IPS-NIHi7 (cell line): ENCODE data around the gene TNS3.
A peak's percentile ranks its signal among the peaks of the same experiment; 100 is the strongest.

ENCODE experiments used
- DNase-seq: peaks from one replicate; pipeline ENCODE4 v3.0.0; 2012; ENCODE audit warnings: mixed read lengths; ENCODE audit errors: extremely low spot score

The TNS3 gene

GRCh38 chr7:47385536-47386125 lies 196.3 kb downstream of the TNS3 start:
- DNase-seq, result no peak

- DNase-seq, result no peak
These were observed 197.0 kb downstream of the TNS3 start for GRCh38 chr7:47384755-47385535.

GRCh38 chr7:47383696-47384445 lies 198.0 kb downstream of the TNS3 start:
- no peak for DNase-seq

GRCh38 chr7:47383072-47383471 lies 198.8 kb downstream of the TNS3 start:
- DNase-seq, result no peak

- no peak for DNase-seq
These were observed 199.7 kb downstream of the TNS3 start for GRCh38 chr7:47382200-47382599.

- no peak for DNase-seq
These were observed 200.8 kb downstream of the TNS3 start for GRCh38 chr7:47381134-47381495.

- peak; percentile 67 for DNase-seq
These were observed 201.4 kb downstream of the TNS3 start for GRCh38 chr7:47380325-47381133.

- no peak for DNase-seq
These were observed 202.1 kb downstream of the TNS3 start for GRCh38 chr7:47379629-47380324.

GRCh38 chr7:47378728-47379395 lies 203.0 kb downstream of the TNS3 start:
- DNase-seq, result no peak

- no peak for DNase-seq
These were observed 204.2 kb downstream of the TNS3 start for GRCh38 chr7:47377741-47378140.

- no peak for DNase-seq
These were observed 204.8 kb downstream of the TNS3 start for GRCh38 chr7:47376991-47377616.

- no peak for DNase-seq
These were observed 206.6 kb downstream of the TNS3 start for GRCh38 chr7:47375121-47375938.

GRCh38 chr7:47374538-47374937 lies 207.4 kb downstream of the TNS3 start:
- DNase-seq, result no peak

- no peak for DNase-seq
These were observed 207.9 kb downstream of the TNS3 start for GRCh38 chr7:47373871-47374451.

GRCh38 chr7:47371733-47372368 lies 210.1 kb downstream of the TNS3 start:
- DNase-seq, result peak; percentile 64

GRCh38 chr7:47371317-47371716 lies 210.6 kb downstream of the TNS3 start:
- no peak for DNase-seq

- no peak for DNase-seq
These were observed 211.4 kb downstream of the TNS3 start for GRCh38 chr7:47370461-47371042.

- DNase-seq, result no peak
These were observed 212.2 kb downstream of the TNS3 start for GRCh38 chr7:47369736-47370135.
